ENCODE measurements around the gene UBAC1. TPM values are rescaled to one million over a fixed set of nuclear protein-coding genes. Genes with fewer than 3 reads are reported as not detected.

UBAC1 gene
- total RNA-seq, 1 experiment from 2014 or later: 54.8 TPM

DNA sequence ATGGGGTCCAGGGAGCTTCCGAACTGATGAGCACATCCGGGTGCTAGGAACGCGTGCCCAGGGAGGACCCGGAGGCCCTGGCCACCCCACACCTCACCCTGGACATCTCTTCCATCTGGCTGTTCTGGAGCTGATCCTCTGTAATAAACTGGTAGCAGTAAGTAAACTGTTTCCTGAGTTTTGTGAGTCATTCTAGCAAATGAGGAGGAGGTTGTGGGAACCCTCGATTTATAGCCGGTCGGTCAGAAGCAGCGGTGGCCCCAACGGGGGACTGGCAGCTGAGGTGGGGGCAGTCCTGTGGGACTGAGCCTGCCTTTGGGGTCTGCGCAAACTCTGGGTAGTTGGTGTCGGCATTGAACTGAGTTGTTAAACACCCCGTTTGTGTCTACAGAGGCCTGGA lies 15.4 kb upstream of the UBAC1 start:
- no peak for DNase-seq (ENCODE audit: low read depth, low spot score)
- no peaks in the 10 kb centered on the region for H3K4me1 ChIP-seq (ENCODE audit: control insufficient read depth in 1 of 2, insufficient read depth in 2 of 2, low read length in 2 of 2)
- H3K79me2 ChIP-seq (ENCODE audit: insufficient read depth, low read length): no peaks in the 10 kb centered on the region
- no peak overlapping the region for H3K9ac ChIP-seq (ENCODE audit: low read length)
- CTCF ChIA-PET: no interaction called here
- TF ChIP-seq ZFX (IDR thresholded peaks at IDR 0.05): no peak
- TF ChIP-seq CTCF (IDR thresholded peaks at IDR 0.05 in 2 of 3, conservative IDR thresholded peaks at IDR 0.05 in 1 of 3; ENCODE audit: borderline replicate concordance in 1 of 3, insufficient read depth in 1 of 3, low read depth in 2 of 3, low read length in 2 of 3): no peak
- TF ChIP-seq EZH2phosphoT487 (IDR thresholded peaks at IDR 0.05; ENCODE audit: borderline replicate concordance): no peak
- no peak for TF ChIP-seq ELF1 (IDR thresholded peaks at IDR 0.05; ENCODE audit: borderline replicate concordance, low read depth)
- TF ChIP-seq RAD21 (IDR thresholded peaks at IDR 0.05; ENCODE audit: low read depth): no peak
- TF ChIP-seq, protein P1, sequence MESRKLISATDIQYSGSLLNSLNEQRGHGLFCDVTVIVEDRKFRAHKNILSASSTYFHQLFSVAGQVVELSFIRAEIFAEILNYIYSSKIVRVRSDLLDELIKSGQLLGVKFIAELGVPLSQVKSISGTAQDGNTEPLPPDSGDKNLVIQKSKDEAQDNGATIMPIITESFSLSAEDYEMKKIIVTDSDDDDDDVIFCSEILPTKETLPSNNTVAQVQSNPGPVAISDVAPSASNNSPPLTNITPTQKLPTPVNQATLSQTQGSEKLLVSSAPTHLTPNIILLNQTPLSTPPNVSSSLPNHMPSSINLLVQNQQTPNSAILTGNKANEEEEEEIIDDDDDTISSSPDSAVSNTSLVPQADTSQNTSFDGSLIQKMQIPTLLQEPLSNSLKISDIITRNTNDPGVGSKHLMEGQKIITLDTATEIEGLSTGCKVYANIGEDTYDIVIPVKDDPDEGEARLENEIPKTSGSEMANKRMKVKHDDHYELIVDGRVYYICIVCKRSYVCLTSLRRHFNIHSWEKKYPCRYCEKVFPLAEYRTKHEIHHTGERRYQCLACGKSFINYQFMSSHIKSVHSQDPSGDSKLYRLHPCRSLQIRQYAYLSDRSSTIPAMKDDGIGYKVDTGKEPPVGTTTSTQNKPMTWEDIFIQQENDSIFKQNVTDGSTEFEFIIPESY (IDR thresholded peaks at IDR 0.05; ENCODE audit: extremely low read depth, insufficient replicate concordance, low read length): no peak
- no peak for TF ChIP-seq REST (IDR thresholded peaks at IDR 0.05; ENCODE audit: low read depth)
- H3K9me2 ChIP-seq (ENCODE audit: insufficient read depth): no peaks in the 10 kb centered on the region
- no peaks in the 10 kb centered on the region for H4K20me1 ChIP-seq (ENCODE audit: insufficient read depth)
- no peak overlapping the region for H3K4me3 ChIP-seq (replicated peaks in 1 of 2; ENCODE audit: low read depth in 1 of 2, low read length in 2 of 2)
- H3K9me3 ChIP-seq (ENCODE audit: control insufficient read depth in 1 of 2, insufficient read depth in 1 of 2, low read depth in 1 of 2, low read length in 2 of 2): no peaks in the 10 kb centered on the region
- POLR2A ChIA-PET: no interaction called here
- H3K27me3 ChIP-seq (ENCODE audit: insufficient read depth, low read length): no peaks in the 10 kb centered on the region
- intact Hi-C loops (cut with micrococcal nuclease): no loop called here
- no peak overlapping the region for H2AFZ ChIP-seq (ENCODE audit: low read depth, low read length, poor library complexity, severe bottlenecking)
- no peaks in the 10 kb centered on the region for H3K36me3 ChIP-seq (ENCODE audit: control insufficient read depth in 1 of 2, insufficient read depth in 2 of 2, low read length in 2 of 2)
- no peak overlapping the region for H3K27ac ChIP-seq (ENCODE audit: low read depth, low read length)
- RAD21 ChIA-PET (ENCODE audit: low non-redundant PET in 1 of 2, low total read pairs in 2 of 2, uncharacterized antibody in 2 of 2, unreplicated experiment in 2 of 2): no interaction called here
- no peak for ATAC-seq
- no peak overlapping the region for H3K4me2 ChIP-seq (ENCODE audit: low read length)
- BruUV-seq (replicated peaks): no TSS peak
